CD4-positive, CD25-positive, alpha-beta regulatory T cell (primary cell): Measurements from ENCODE around the gene DICER1. TPM values are rescaled to one million over a fixed set of nuclear protein-coding genes. Genes with fewer than 3 reads are reported as not detected.
"Not testable (repeated sequence)": the region's sequence is repeated elsewhere in the genome, so short reads cannot be mapped to it uniquely, and the experiment has no call there.

Experiments
- ATAC-seq, 2 donors: fragments of 150-1000 bp; cut with Tn5 transposase; one replicate each; pipeline ENCODE4 v1.10.0; 2021; ENCODE audit warnings: low read depth in 2 of 2, moderate number of reproducible peaks in 2 of 2, moderate library complexity in 1 of 2
- DNase-seq, 3 donors: peaks; one replicate each; pipeline versions ENCODE4 v3.0.0 to v3.0.0-alpha.2; 2012 to 2022; ENCODE audit warnings: mixed read lengths in 1 of 3
- H3K27ac ChIP-seq: one replicate; pipeline ENCODE4 v1.7.0; 2013; ENCODE audit warnings: mild to moderate bottlenecking, low read length; ENCODE audit not compliant: insufficient read depth, poor library complexity, severe bottlenecking
- H3K27me3 ChIP-seq: one replicate; pipeline ENCODE4 v1.7.0; 2013; ENCODE audit warnings: low read length; ENCODE audit not compliant: control insufficient read depth, insufficient read depth
- H3K36me3 ChIP-seq: one replicate; pipeline ENCODE4 v1.7.0; 2013; ENCODE audit warnings: mild to moderate bottlenecking, low read length, moderate library complexity; ENCODE audit not compliant: control insufficient read depth, insufficient read depth
- H3K4me1 ChIP-seq: 2 replicates; pipeline ENCODE4 v1.7.0; 2013; ENCODE audit warnings: mild to moderate bottlenecking, low read length; ENCODE audit not compliant: insufficient read depth, control insufficient read depth, poor library complexity, severe bottlenecking
- H3K4me3 ChIP-seq: one replicate; pipeline ENCODE4 v1.7.0; 2013; ENCODE audit warnings: low read depth, mild to moderate bottlenecking, low read length, moderate library complexity
- H3K9me3 ChIP-seq, 2 experiments: 1 replicate in 1 of 2; 2 replicates in 1 of 2; pipeline ENCODE4 v1.7.0; 2013; ENCODE audit warnings: low read length in 2 of 2, mild to moderate bottlenecking in 1 of 2, moderate library complexity in 1 of 2; ENCODE audit not compliant: control insufficient read depth in 2 of 2
- H3K27ac Mint-ChIP-seq, 3 donors: one replicate each; pipeline ENCODE4 v1.8.0; 2020 to 2022; ENCODE audit warnings: mild to moderate bottlenecking in 3 of 3, mixed read lengths in 3 of 3, moderate library complexity in 2 of 3
- H3K27me3 Mint-ChIP-seq: one replicate; pipeline ENCODE4 v1.8.0; 2022; ENCODE audit warnings: mild to moderate bottlenecking, mixed read lengths
- H3K36me3 Mint-ChIP-seq: one replicate; pipeline ENCODE4 v1.8.0; 2020; ENCODE audit warnings: mixed read lengths
- H3K4me1 Mint-ChIP-seq, 4 donors: one replicate each; pipeline ENCODE4 v1.8.0; 2020 to 2022; ENCODE audit warnings: mixed read lengths in 4 of 4, mild to moderate bottlenecking in 1 of 4
- H3K4me3 Mint-ChIP-seq, 4 donors: one replicate each; pipeline ENCODE4 v1.8.0; 2020 to 2022; ENCODE audit warnings: mild to moderate bottlenecking in 4 of 4, mixed read lengths in 4 of 4, moderate library complexity in 3 of 4
- H3K9me3 Mint-ChIP-seq, 7 donors: one replicate each; pipeline ENCODE4 v1.8.0; 2020 to 2022; ENCODE audit warnings: mixed read lengths in 7 of 7, mild to moderate bottlenecking in 3 of 7, moderate library complexity in 2 of 7
- polyA plus RNA-seq, 4 donors: library from polyadenylated mRNA; unstranded; fragments of 300-500 nt; fragmentation: Illumina TruSeq; gene quantifications; one replicate each; pipeline ENCODE4 v1.2.3, GENCODE V29; 2021
- total RNA-seq: library from RNA; stranded (reverse); gene quantifications from one replicate; pipeline ENCODE4 v1.2.3, GENCODE V29; 2022

Gene DICER1
- total and polyA plus RNA-seq, 5 donors from 2014 or later, result 12.4 to 52.0 (median 13.1) TPM

DNA sequence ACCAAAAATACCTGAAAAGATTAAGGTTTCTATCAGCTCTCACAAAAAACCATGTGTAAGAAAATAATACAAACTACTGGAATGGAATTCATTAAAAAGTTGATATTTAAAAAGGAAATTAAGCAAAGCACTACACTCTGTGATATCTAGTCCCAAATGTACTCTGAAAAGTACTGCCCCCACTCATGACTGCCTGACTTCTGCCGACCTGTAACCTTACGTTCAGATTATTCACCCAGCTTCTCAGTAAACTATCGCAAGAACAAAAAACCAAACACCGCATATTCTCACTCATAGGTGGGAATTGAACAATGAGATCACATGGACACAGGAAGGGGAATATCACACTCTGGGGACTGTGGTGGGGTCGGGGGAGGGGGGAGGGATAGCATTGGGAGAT lies 18.9 kb downstream of the DICER1 start:
- DNase-seq, H3K4me3 ChIP-seq, H3K9me3 Mint-ChIP-seq, H3K27me3 ChIP-seq, H3K9me3 ChIP-seq, ATAC-seq, H3K36me3 Mint-ChIP-seq, H3K27me3 Mint-ChIP-seq, H3K27ac ChIP-seq: not testable (repeated sequence)
- peak overlapping the region in 1 of 4 donors; percentile 17 for H3K4me3 Mint-ChIP-seq
- Histone ChIP-seq H3K36me3 (peaks cover 17% of the 10 kb centered on the region), H3K4me1 (peaks cover 18% of the 10 kb centered on the region)
- H3K4me1 Mint-ChIP-seq, result peaks cover 48 to 83% (median 63%) of the 10 kb centered on the region in 4 donors
- peak overlapping the region in 2 of 3 donors; percentile 6 to 30 for H3K27ac Mint-ChIP-seq

DNA sequence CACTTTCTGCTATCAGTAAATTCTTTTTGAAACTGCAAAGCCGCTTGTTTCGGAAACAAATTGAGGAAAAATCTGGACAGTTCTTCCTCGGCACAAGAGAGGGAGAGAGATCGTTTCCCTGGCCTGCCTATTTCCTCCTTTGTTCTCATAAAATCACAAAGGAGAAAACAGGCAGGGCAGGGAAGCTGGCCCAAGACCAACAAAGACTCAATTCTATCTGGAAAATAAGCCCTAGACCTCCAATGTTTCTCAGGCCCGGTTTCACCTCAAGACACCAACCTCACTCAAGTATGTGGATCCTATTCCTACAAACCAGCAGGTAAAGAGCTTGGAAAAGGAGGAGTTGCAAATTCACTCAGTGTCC lies 19.5 kb downstream of the DICER1 start:
- Mint-ChIP-seq H3K27ac (peak overlapping the region in 1 of 3 donors; percentile 98), H3K27me3 (no peaks in the 10 kb centered on the region), H3K9me3 (no peaks in the 10 kb centered on the region), H3K36me3 (peaks cover 6% of the 10 kb centered on the region), H3K4me3 (peak overlapping the region in 1 of 4 donors; percentile 5), H3K4me1 (peaks cover 45 to 80% (median 59%) of the 10 kb centered on the region in 4 donors)
- H3K36me3 ChIP-seq, result peaks cover 24% of the 10 kb centered on the region
- H3K4me1 ChIP-seq, result peaks cover 13% of the 10 kb centered on the region
- DNase-seq (peak in 1 of 3 donors; percentile 18), ATAC-seq (no peak)
- no peak overlapping the region for H3K4me3 ChIP-seq
- no peaks in the 10 kb centered on the region for H3K27me3 ChIP-seq
- no peak overlapping the region for H3K27ac ChIP-seq
- no peaks in the 10 kb centered on the region for H3K9me3 ChIP-seq

DNA sequence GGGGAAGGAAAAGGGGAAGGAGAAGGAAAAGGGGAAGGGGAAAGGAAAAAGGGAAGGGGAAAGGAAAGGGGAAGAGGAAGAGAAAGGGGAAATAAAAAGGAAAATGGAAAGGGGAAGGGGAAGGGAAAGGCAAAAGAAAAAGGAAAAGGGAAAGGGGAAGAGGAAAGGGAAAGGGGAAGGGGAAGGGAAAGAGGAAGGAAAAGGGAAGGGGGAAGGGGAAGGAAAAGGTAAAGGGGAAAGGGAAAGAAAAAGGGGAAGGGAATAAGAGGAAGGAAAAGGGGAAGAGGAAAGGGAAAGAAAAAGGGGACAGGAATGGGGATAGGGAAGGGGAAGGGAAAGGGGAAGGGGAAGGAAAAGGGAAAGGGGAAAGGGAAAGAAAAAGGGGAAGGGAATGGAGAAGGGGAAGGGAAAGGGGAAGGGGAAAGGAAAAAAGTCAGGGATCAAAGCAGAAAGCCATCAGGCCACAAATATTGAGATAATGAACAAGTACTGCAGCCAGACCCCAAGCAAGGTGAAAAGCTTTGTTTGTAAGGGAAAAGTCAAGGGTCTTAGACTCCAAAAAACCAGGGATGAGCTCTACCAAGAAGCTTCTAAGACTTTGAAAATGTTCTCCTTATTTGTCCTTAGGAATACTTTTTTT lies 20.0 kb downstream of the DICER1 start:
- peak overlapping the region; percentile 72 to 98 (median 82) for H3K27ac Mint-ChIP-seq
- peaks cover 11% of the 10 kb centered on the region for H3K36me3 Mint-ChIP-seq
- Histone ChIP-seq H3K27ac (no peak overlapping the region), H3K4me1 (peaks cover 13% of the 10 kb centered on the region), H3K4me3 (no peak overlapping the region), H3K9me3 (no peaks in the 10 kb centered on the region), H3K27me3 (no peaks in the 10 kb centered on the region), H3K36me3 (peaks cover 28% of the 10 kb centered on the region)
- H3K4me3 Mint-ChIP-seq, result no peak overlapping the region
- ATAC-seq (no peak), DNase-seq (peak in 1 of 3 donors; percentile 7)
- H3K4me1 Mint-ChIP-seq, result peaks cover 40 to 75% (median 55%) of the 10 kb centered on the region in 4 donors
- no peaks in the 10 kb centered on the region for H3K27me3 Mint-ChIP-seq
- H3K9me3 Mint-ChIP-seq, result no peaks in the 10 kb centered on the region

DNA sequence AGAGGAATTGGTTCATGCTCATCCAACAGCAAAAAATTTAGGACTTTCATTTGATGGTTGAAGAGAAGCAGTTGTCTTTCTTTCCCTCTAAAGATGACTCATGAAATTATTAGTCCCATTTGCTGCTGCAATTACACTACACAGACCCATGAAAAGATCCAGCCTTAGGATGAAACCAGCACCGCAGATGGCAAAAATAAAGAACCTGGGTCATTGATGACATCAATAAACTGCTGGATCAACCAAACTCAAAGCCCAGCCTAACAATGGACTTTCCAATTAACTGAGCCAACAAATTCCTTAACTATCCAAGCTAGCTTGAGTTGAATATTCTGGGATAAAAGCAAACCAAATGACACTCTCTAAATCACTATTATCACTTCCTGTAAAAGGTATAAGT lies 20.7 kb downstream of the DICER1 start:
- H3K27me3 ChIP-seq, result no peaks in the 10 kb centered on the region
- H3K4me1 ChIP-seq, result peaks cover 13% of the 10 kb centered on the region
- Mint-ChIP-seq H3K4me3 (peak overlapping the region in 2 of 4 donors; percentile 39 to 76), H3K27ac (peak overlapping the region; percentile 72 to 98 (median 82)), H3K36me3 (peaks cover 16% of the 10 kb centered on the region), H3K27me3 (no peaks in the 10 kb centered on the region), H3K4me1 (peaks cover 35 to 68% (median 51%) of the 10 kb centered on the region in 4 donors), H3K9me3 (no peaks in the 10 kb centered on the region)
- DNase-seq (no peak), ATAC-seq (no peak)
- no peak overlapping the region for H3K4me3 ChIP-seq
- no peak overlapping the region for H3K27ac ChIP-seq
- peaks cover 33% of the 10 kb centered on the region for H3K36me3 ChIP-seq
- H3K9me3 ChIP-seq, result no peaks in the 10 kb centered on the region

DNA sequence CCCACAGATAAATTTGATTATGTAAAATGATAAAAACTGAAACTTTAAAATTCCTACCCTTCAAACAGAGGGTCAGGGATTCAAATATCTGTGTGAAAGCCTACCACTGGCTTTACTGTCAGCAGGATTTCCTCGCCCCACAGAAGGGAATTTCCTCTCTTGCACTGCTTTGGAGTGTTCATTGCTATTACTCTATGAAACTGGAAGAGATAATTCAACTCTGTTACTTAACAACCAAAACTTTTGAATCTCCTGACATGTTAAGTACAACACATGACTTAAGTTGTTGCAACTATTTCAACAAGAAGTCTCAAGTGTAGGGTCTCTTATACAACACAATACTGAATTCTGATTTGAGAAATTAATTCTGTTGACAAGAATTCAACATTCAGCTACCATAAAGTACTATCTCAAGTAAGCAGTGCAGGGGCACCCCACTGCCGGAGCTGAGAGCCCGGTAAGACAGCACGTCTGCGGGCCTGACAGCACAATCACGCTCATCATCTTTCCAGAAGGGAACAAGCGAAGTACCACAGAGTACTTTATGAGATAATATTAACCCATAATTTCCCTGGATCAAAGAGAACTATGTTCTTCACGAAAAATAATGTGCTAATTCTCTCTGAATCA lies 22.9 kb downstream of the DICER1 start:
- H3K27ac Mint-ChIP-seq, result peak overlapping the region in 1 of 3 donors; percentile 55
- Histone ChIP-seq H3K27me3 (no peaks in the 10 kb centered on the region), H3K4me1 (peaks cover 4% of the 10 kb centered on the region), H3K36me3 (peaks cover 50% of the 10 kb centered on the region), H3K9me3 (no peaks in the 10 kb centered on the region), H3K4me3 (no peak overlapping the region), H3K27ac (no peak overlapping the region)
- no peaks in the 10 kb centered on the region for H3K9me3 Mint-ChIP-seq
- H3K4me3 Mint-ChIP-seq, result no peak overlapping the region
- H3K4me1 Mint-ChIP-seq, result peaks cover 23 to 53% (median 40%) of the 10 kb centered on the region in 4 donors
- H3K27me3 Mint-ChIP-seq, result no peaks in the 10 kb centered on the region
- DNase-seq (no peak), ATAC-seq (no peak)
- peaks cover 29% of the 10 kb centered on the region for H3K36me3 Mint-ChIP-seq

DNA sequence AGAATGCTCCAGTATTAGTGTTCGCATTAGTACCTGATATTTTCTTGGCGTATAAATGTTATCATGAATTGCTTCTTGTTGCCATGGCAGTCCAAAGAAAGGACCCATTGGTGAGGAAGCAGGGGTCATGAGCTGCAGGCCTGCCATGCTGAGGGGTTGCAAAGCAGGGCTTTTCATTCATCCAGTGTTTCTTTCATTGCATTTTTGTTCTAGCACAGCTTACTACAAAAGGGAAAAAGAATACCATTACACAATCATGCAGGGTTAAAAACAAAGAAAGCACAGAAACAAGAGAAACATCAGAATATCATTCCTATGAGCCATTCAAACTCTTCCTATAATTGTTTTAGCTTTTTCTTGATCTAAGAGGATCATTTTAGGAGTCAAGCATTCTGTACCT lies 24.0 kb downstream of the DICER1 start:
- Histone ChIP-seq H3K27ac (no peak overlapping the region), H3K9me3 (no peaks in the 10 kb centered on the region), H3K27me3 (no peaks in the 10 kb centered on the region), H3K36me3 (peaks cover 55% of the 10 kb centered on the region), H3K4me1 (no peaks in the 10 kb centered on the region), H3K4me3 (no peak overlapping the region)
- DNase-seq (no peak), ATAC-seq (no peak)
- no peaks in the 10 kb centered on the region for H3K27me3 Mint-ChIP-seq
- peaks cover 38% of the 10 kb centered on the region for H3K36me3 Mint-ChIP-seq
- no peaks in the 10 kb centered on the region for H3K9me3 Mint-ChIP-seq
- H3K4me3 Mint-ChIP-seq, result no peak overlapping the region
- peaks cover 29 to 51% (median 38%) of the 10 kb centered on the region in 4 donors for H3K4me1 Mint-ChIP-seq
- H3K27ac Mint-ChIP-seq, result peak overlapping the region in 1 of 3 donors; percentile 81

DNA sequence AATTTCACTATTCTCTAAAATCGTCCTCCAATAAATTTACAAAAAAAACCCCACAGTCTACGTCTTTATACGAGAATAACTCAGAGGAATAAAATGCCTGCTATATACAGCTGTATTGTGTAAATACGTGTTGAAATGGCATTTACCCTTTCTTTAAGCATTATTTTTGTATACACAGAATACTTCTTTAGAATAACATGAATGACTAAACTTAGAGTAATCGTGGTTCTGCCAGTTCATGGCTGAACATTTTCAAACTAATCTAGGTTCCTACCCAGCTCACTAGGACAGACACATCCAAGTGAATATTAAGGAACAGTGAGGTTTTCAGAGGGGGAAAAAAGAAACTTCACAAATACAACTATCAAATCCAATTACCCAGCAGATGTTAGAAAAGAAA lies 24.6 kb downstream of the DICER1 start:
- Mint-ChIP-seq H3K4me3 (no peak overlapping the region), H3K9me3 (no peaks in the 10 kb centered on the region), H3K27ac (peak overlapping the region in 1 of 3 donors; percentile 81), H3K36me3 (peaks cover 41% of the 10 kb centered on the region), H3K4me1 (peaks cover 29 to 50% (median 36%) of the 10 kb centered on the region in 4 donors), H3K27me3 (no peaks in the 10 kb centered on the region)
- Histone ChIP-seq H3K36me3 (peaks cover 57% of the 10 kb centered on the region), H3K9me3 (no peaks in the 10 kb centered on the region), H3K4me1 (no peaks in the 10 kb centered on the region), H3K27me3 (no peaks in the 10 kb centered on the region), H3K4me3 (no peak overlapping the region), H3K27ac (no peak overlapping the region)
- no peak for ATAC-seq
- no peak for DNase-seq

DNA sequence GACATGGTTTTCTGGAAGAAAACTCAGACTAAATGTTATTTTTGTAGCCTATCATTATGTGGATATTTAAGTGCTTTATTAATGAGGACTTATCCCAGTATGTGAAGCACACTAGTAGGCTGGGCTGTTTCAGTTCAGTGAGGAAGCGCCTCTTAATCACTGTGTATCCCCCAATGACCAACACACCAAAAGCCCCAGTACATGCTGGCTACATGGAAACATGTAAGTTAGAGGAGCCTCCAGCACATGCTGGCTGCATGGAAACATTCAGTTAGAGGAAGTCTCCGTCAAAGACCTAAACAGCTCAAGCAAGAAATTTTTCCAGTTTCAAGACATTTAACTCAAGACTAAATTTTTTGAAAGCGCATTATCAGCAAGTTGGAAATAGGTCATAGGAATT lies 26.8 kb downstream of the DICER1 start:
- no peak overlapping the region for H3K27ac Mint-ChIP-seq
- H3K27me3 Mint-ChIP-seq, result no peaks in the 10 kb centered on the region
- DNase-seq, result no peak
- H3K36me3 Mint-ChIP-seq, result peaks cover 41% of the 10 kb centered on the region
- H3K36me3 ChIP-seq, result peaks cover 59% of the 10 kb centered on the region
- H3K4me3 ChIP-seq, result no peak overlapping the region
- no peak for ATAC-seq
- H3K27ac ChIP-seq, result no peak overlapping the region
- no peak overlapping the region for H3K4me3 Mint-ChIP-seq
- no peaks in the 10 kb centered on the region for H3K9me3 Mint-ChIP-seq
- no peaks in the 10 kb centered on the region for H3K27me3 ChIP-seq
- H3K4me1 ChIP-seq, result no peaks in the 10 kb centered on the region
- peaks cover 18 to 32% (median 30%) of the 10 kb centered on the region in 4 donors for H3K4me1 Mint-ChIP-seq
- H3K9me3 ChIP-seq, result no peaks in the 10 kb centered on the region
